Measurements from ENCODE around the gene SMIM35.
"Not testable (repeated sequence)": the region's sequence is repeated elsewhere in the genome, so short reads cannot be mapped to it uniquely, and the experiment has no call there.

The SMIM35 gene

GRCh38 chr11:118008271-118008911 is 78.4 kb downstream of the SMIM35 start:
- TF ChIP-seq POLR2AphosphoS5 (IDR thresholded peaks at IDR 0.05; ENCODE audit: low read depth): no peak
- TF ChIP-seq GABPA (IDR thresholded peaks at IDR 0.05; ENCODE audit: low read depth): peak; percentile 21; the same call in 1 of the 2 replicates
- peak in 1 of 2 experiments; percentile 72 for DNase-seq (ENCODE audit: low read depth in 1 of 2, low spot score in 1 of 2)
- Histone ChIP-seq H3K27me3 (ENCODE audit: insufficient read depth, poor library complexity, severe bottlenecking) (no peaks in the 10 kb centered on the region), H3K27ac (replicated peaks) (peak overlapping the region; percentile 54), H3K4me3 (replicated peaks; ENCODE audit: insufficient read depth, low read length) (no peak overlapping the region)

- DNase-seq (ENCODE audit: low read depth in 1 of 2, low spot score in 1 of 2): peak in 1 of 2 experiments; percentile 54
- peak; percentile 81; the same call in 1 of the 2 replicates for TF ChIP-seq SPI1 (IDR thresholded peaks at IDR 0.05; ENCODE audit: borderline replicate concordance, low read depth)
- not testable (repeated sequence) for H3K27me3 ChIP-seq (ENCODE audit: insufficient read depth, poor library complexity, severe bottlenecking); H3K4me3 ChIP-seq (replicated peaks; ENCODE audit: insufficient read depth, low read length)
- peak overlapping the region; percentile 54 for H3K27ac ChIP-seq (replicated peaks)
These were observed 79.0 kb downstream of the SMIM35 start for GRCh38 chr11:118007563-118008270.

GRCh38 chr11:118007040-118007439 is 79.7 kb downstream of the SMIM35 start:
- DNase-seq (ENCODE audit: low read depth in 1 of 2, low spot score in 1 of 2): no peak
- Histone ChIP-seq H3K27me3 (ENCODE audit: insufficient read depth, poor library complexity, severe bottlenecking) (no peaks in the 10 kb centered on the region), H3K27ac (replicated peaks) (no peak overlapping the region), H3K4me3 (replicated peaks; ENCODE audit: insufficient read depth, low read length) (no peak overlapping the region)
- TF ChIP-seq REST (IDR thresholded peaks at IDR 0.05; ENCODE audit: insufficient replicate concordance, low read depth) (no peak), GABPA (IDR thresholded peaks at IDR 0.05; ENCODE audit: low read depth) (no peak), SPI1 (IDR thresholded peaks at IDR 0.05; ENCODE audit: borderline replicate concordance, low read depth) (no peak), POLR2AphosphoS5 (IDR thresholded peaks at IDR 0.05; ENCODE audit: low read depth) (no peak)
- TF ChIP-seq, protein P1, sequence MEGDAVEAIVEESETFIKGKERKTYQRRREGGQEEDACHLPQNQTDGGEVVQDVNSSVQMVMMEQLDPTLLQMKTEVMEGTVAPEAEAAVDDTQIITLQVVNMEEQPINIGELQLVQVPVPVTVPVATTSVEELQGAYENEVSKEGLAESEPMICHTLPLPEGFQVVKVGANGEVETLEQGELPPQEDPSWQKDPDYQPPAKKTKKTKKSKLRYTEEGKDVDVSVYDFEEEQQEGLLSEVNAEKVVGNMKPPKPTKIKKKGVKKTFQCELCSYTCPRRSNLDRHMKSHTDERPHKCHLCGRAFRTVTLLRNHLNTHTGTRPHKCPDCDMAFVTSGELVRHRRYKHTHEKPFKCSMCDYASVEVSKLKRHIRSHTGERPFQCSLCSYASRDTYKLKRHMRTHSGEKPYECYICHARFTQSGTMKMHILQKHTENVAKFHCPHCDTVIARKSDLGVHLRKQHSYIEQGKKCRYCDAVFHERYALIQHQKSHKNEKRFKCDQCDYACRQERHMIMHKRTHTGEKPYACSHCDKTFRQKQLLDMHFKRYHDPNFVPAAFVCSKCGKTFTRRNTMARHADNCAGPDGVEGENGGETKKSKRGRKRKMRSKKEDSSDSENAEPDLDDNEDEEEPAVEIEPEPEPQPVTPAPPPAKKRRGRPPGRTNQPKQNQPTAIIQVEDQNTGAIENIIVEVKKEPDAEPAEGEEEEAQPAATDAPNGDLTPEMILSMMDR (IDR thresholded peaks at IDR 0.05; ENCODE audit: insufficient read depth, low read length): no peak

- H3K4me3 ChIP-seq (replicated peaks; ENCODE audit: insufficient read depth, low read length): no peak overlapping the region
- H3K27ac ChIP-seq (replicated peaks): no peak overlapping the region
- TF ChIP-seq, protein P1 (IDR thresholded peaks at IDR 0.05; ENCODE audit: insufficient read depth, low read length): no peak
- TF ChIP-seq GABPA (IDR thresholded peaks at IDR 0.05; ENCODE audit: low read depth): no peak
- TF ChIP-seq SPI1 (IDR thresholded peaks at IDR 0.05; ENCODE audit: borderline replicate concordance, low read depth): no peak
- TF ChIP-seq POLR2AphosphoS5 (IDR thresholded peaks at IDR 0.05; ENCODE audit: low read depth): no peak
- TF ChIP-seq REST (IDR thresholded peaks at IDR 0.05; ENCODE audit: insufficient replicate concordance, low read depth): no peak
- H3K27me3 ChIP-seq (ENCODE audit: insufficient read depth, poor library complexity, severe bottlenecking): no peaks in the 10 kb centered on the region
- no peak for DNase-seq (ENCODE audit: low read depth in 1 of 2, low spot score in 1 of 2)
These were observed 80.6 kb downstream of the SMIM35 start for GRCh38 chr11:118006153-118006534.

Measured in HL-60 (cell line).